Hindlimb muscle (tissue), 1 donor: ENCODE results near the gene UPF2. TPM values are rescaled to one million over a fixed set of nuclear protein-coding genes. Genes with fewer than 3 reads are reported as not detected.

ENCODE experiments used
- DNase-seq: peaks from one replicate; pipeline ENCODE4 v3.0.0-alpha.2; 2013
- polyA plus RNA-seq: library from polyadenylated mRNA; unstranded; fragments of 120-200 nt; gene quantifications from one replicate; pipeline ENCODE4 v1.2.1, GENCODE V29; 2013; ENCODE audit not compliant: insufficient read length

Gene UPF2
- polyA plus RNA-seq, 1 donor: 20.4 TPM

DNA sequence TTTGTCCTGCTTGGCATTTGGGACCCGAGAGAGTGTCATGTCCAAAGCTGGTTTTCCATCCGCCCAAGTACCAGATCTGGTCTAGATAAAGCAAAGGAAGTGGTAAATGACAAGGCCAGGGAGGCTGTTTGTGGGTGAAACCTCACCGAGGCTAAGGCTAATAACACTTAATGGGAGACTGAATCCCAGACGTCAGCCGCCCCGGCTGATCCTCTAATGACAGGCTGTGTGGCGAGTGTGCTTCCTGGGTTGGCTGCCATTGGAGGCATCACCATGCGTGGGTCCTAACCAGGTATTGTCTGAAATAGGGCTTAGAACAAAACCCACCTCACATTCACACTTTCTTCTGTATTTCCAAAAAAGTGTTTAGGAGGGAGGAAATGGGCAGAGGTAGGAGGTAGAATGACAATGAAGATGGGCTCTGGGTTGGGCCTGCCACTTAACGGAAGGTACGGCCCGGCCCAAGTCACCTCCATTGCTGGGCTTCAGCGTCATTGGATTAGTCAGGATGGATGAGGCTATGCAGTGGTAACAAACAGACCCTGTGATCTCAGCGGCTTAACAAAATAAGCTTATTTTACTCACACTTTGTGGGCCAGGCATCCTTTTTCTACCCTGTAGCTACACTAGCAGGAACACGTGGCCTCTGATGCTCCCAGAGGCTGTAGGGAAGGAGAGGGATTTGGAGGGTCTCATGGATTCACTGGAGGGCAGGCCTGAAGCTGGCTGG, 159.8 kb downstream of the UPF2 start:
- DNase-seq: no peak

DNA sequence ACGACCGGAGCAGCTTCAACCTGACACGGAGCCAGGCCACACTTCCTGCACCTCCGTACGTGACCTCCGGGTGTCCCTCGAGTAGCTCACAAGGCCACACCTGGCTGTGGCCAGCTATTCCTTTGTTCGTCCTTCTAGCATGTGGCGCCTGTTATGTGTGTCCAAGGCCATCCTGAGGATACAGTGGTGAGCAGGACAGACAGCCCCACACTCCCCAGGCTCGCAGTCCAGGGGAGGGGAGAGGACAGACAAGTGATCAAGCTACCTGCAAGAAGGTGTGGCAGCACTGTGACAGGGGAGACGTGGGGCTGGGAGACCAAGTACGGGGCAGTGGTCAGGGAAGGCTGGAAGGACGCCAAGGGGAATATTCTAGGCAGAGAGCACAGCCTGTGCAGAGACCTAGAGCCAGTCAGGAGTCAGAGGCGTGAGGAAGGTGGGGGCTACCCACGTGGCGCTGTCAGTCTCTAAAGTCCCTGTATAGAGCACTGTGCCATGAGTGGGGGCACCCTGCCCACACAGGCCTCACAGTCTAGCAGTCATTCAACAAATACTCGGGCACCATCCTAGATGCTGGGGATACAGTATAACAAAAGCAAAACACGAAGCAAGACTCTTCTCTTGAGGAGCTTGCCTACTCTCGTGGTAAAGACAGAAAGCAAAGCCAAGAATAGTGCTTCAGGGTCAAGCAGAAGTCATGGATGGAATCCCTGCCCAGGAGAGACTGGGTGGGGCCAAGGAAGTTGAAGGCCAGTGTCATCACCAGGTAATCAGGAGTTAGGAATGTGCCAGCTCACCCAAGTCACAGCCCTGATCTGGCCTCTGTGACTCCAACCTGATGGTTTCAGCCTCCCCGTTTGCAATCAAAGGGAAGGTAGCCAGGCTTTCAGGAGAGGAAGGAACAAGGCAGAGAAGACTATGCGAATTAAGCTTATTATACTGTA, 160.9 kb downstream of the UPF2 start:
- DNase-seq: no peak

GRCh38 chr10:11881030-11881476, 161.6 kb downstream of the UPF2 start:
- no peak for DNase-seq

- DNase-seq: no peak
Observed at GRCh38 chr10:11880151-11881029, 162.2 kb downstream of the UPF2 start.

DNA sequence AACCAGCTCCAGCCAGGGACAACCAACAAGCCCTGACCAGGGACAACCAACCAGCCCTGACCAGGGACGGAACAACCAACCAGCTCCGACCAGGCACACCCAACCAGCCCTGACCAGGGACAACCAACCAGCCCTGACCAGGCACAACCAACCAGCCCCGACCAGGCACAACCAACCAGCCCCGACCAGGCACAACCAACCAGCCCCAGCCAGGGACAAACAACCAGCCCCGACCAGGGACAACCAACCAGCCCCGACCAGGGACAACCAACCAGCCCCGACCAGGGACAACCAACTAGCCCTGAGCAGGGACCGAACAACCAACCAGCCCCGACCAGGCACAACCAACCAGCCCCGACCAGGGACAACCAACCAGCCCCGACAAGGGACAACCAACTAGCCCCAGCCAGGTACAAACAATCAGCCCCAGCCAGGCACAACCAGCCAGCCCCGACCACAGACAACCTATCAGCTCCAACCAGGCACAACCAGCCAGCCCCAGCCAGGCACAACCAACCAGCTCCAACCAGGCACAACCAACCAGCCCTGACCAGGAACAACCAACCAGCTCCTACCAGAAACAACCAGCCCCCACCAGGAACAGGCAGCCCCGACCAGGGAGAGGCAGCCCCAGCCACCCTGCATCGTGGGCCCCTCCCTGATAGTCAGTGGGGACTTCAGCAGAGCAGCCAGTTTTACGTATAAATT, 163.1 kb downstream of the UPF2 start:
- DNase-seq: no peak

- no peak for DNase-seq
Observed at GRCh38 chr10:11878776-11879175, 163.8 kb downstream of the UPF2 start.

DNA sequence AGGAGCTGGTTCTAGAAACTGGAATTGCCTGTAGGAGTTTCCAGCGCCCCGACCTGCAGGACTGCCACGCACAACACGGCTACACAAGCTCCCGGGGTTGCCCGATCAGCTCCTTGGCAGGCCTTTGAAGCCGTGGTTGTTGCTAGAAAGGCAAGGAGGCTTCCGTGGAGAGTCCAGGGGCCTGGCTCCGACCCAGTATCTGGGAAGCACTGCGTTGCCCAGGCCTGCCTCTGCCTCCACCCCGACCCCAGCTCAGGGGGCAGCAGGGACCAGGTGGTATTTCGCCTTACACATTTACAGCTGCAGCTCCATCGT, 165.1 kb downstream of the UPF2 start:
- DNase-seq: no peak

DNA sequence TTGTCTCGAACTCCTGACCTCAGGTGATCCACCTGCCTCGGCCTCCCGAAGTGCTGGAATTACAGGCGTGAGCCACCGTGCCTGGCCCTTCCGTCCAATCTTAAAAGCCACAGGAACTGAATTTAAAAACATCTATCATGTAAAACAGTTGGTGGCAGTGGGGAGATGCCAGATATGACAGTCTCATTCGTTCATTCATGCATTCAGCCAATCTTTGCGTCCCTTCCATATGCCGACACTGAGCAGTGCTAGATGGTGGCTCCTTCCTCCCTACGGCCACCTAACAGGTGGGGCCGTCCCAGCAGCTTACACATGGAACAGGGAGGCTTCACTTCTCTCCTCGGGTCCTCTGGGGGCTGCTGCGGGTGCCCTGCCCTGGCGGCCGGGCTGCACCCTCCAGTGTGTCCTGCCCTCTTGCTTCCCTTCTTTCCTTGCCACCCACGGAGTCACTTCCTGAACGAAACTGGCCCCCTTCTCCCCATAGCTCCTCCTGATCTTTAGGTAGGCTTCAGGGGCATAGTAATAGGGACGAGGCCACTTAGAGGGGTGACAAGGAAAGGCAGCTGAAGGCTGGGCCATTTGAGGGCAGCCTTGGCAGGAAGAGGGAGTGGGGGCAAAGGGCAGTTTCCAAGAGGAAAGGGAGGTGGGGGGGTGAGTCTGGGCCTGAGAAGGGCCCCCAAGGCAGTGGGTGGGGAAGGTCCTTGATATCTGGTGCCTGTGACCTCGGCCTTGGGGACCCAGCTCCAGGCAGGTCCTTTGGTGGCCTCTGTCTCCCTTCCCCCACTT, 165.6 kb downstream of the UPF2 start:
- DNase-seq: no peak

GRCh38 chr10:11876324-11876723, 166.3 kb downstream of the UPF2 start:
- DNase-seq: no peak

GRCh38 chr10:11875494-11876281, 166.9 kb downstream of the UPF2 start:
- no peak for DNase-seq

DNA sequence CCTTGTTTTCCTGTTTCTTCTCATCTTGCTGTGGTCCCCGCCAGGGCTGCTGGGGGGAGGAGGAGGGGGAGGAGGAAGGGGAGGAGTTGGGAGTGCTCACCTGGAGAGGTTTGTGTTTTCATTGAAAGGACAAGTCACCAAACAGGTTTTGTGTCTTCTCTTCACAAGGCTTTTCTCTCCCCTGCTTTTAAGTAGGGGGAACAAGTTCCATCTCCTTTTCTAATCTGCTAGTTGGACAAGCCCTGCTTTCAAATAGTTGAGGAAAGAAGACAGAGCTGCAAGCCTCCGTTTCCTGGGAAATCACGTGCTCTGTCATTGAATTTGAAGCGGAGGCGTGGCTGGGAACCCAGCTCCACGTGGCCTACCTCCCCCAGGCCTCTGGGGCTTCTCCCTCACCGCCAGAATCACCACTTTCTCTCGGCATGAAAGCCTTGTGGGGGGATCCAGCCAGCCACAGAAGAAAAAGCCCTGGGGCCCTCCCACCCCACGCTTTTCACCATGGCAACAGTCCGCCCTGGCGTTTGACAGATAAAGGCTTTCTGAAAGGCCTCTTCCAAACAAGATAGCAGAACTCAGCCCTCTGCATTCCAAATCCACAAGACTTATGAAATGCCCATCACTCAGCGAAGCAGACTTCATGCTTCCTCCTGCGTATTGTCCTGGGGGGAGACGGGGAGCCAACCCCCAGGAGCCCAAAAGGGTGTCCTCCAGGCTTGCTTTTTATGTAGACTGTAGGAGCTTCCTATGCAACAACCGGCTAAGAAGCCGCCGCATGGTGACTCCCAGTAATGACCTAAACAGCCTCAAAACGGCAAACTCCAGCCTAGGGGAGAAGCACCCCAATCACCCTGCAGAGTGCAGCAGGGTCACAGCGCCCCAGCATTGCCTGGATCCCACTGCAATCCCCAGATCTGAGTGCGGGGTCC, 167.8 kb downstream of the UPF2 start:
- peak; percentile 40 for DNase-seq

GRCh38 chr10:11871466-11871865, 171.1 kb downstream of the UPF2 start:
- DNase-seq: no peak

DNA sequence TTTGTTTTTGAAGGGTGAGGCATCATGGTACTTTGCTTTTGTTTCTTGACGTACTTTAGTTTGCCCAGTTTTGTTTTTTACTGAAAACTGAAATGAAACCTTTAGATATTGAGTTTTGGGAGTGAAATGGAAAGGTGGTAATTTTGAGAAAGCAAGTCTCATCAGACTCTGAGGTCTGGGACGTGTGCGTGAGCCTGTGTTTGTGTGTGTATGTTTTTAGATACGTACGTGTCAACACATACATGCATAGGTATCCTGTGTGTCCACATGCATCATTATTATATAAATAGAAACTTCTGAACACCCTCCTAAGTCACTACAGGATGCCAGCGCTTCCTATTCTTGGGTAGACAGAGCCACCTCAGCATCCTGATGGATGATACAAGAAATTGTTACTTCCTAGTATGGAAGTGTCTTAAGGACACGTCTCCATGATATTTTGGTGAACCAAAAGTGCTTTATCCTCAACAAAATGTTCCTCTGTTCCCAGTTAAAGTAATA, 171.7 kb downstream of the UPF2 start:
- no peak for DNase-seq

- no peak for DNase-seq
Observed at GRCh38 chr10:11870461-11870780, 172.2 kb downstream of the UPF2 start.

Other genes with a start within 250 kb of the UPF2 start
- 5.5 TPM for gene PROSER2, start 219.5 kb downstream of the UPF2 start, polyA plus RNA-seq
- gene DHTKD1, start 26.1 kb upstream of the UPF2 start, polyA plus RNA-seq: 14.6 TPM
- gene SEC61A2, start 86.9 kb upstream of the UPF2 start, polyA plus RNA-seq: 11.8 TPM
- 20.4 TPM for gene NUDT5, start 153.1 kb upstream of the UPF2 start, polyA plus RNA-seq
- 80.7 TPM for gene CDC123, start 153.4 kb upstream of the UPF2 start, polyA plus RNA-seq